K562 (cell line): ENCODE results near the gene NF1. TPM values are rescaled to one million over a fixed set of nuclear protein-coding genes. Genes with fewer than 3 reads are reported as not detected.

Experiments
- E4F1 ChIP-seq: fragments of 250-450 bp; sonication (Bioruptor Pico); IDR thresholded peaks from 2 replicates; pipeline ENCODE4 v1.5.0; 2021; ENCODE audit warnings: mild to moderate bottlenecking, borderline replicate concordance
- ELF1 ChIP-seq: fragments of 200-800 bp; sonication (Bioruptor generic); IDR thresholded peaks from 2 replicates; pipeline ENCODE4 v1.6.1; 2016; ENCODE audit warnings: missing genetic modification characterization, missing compliant biosample characterization
- ETV1 ChIP-seq: fragments of 450-650 bp; conservative IDR thresholded peaks from 2 replicates; pipeline ENCODE4 v1.6.1; 2016; ENCODE audit warnings: missing genetic modification characterization, control low read depth, low read depth, missing compliant biosample characterization
- HEY1 ChIP-seq: fragments of 250-450 bp; sonication (Bioruptor Pico); IDR thresholded peaks from 2 replicates; pipeline ENCODE4 v1.5.0; 2020; ENCODE audit warnings: mild to moderate bottlenecking, moderate library complexity, borderline replicate concordance
- HIVEP1 ChIP-seq: fragments of 250-450 bp; sonication (Bioruptor Pico); IDR thresholded peaks from 2 replicates; pipeline ENCODE4 v1.4.0; 2020; ENCODE audit warnings: mild to moderate bottlenecking
- HMG20B ChIP-seq: fragments of 250-450 bp; sonication (Bioruptor Pico); IDR thresholded peaks from 2 replicates; pipeline ENCODE4 v1.5.0; 2021; ENCODE audit warnings: mild to moderate bottlenecking
- KAT8 ChIP-seq: fragments of 450-650 bp; IDR thresholded peaks from 2 replicates; pipeline ENCODE4 v1.6.1; 2016; ENCODE audit warnings: low read depth, mild to moderate bottlenecking
- MLLT1 ChIP-seq, 2 experiments: fragments of 450-650 bp; IDR thresholded peaks; 2 replicates each; pipeline ENCODE4 v1.6.1; 2016
- RFX1 ChIP-seq: fragments of 450-650 bp; IDR thresholded peaks from 2 replicates; pipeline ENCODE4 v1.6.1; 2016; ENCODE audit warnings: mild to moderate bottlenecking, moderate library complexity
- SLC30A9 ChIP-seq: fragments of 250-450 bp; sonication (Bioruptor Pico); IDR thresholded peaks from 2 replicates; pipeline ENCODE4 v1.8.0; 2022; ENCODE audit warnings: mild to moderate bottlenecking, moderate library complexity
- TRIM28 ChIP-seq: fragments of 450-650 bp; IDR thresholded peaks from 2 replicates; pipeline ENCODE4 v1.6.1; 2017
- ZBTB11 ChIP-seq, 3 experiments: fragments of 200-800 bp in 1 of 3; fragments of 250-450 bp in 1 of 3; fragments of 450-650 bp in 1 of 3; sonication (Bioruptor Pico) in 1 of 3; sonication (Bioruptor generic) in 1 of 3; formaldehyde crosslinking in 1 of 3; IDR thresholded peaks; 2 replicates each; pipeline versions ENCODE4 v1.6.1 to v1.8.0; 2016 to 2022; ENCODE audit warnings: mild to moderate bottlenecking in 2 of 3, missing genetic modification characterization in 2 of 3, missing compliant biosample characterization in 1 of 3, moderate library complexity in 1 of 3
- ZBTB43 ChIP-seq: sonication (generic); formaldehyde crosslinking; IDR thresholded peaks from 2 replicates; pipeline ENCODE4 v1.8.0; 2023; ENCODE audit warnings: mild to moderate bottlenecking, missing genetic modification reagents
- ZNF239 ChIP-seq: fragments of 250-450 bp; sonication (Bioruptor Pico); IDR thresholded peaks from 2 replicates; pipeline ENCODE4 v1.4.0; 2020; ENCODE audit warnings: mild to moderate bottlenecking
- ZNF282 ChIP-seq: sonication (generic); formaldehyde crosslinking; IDR thresholded peaks from 2 replicates; pipeline ENCODE4 v1.8.1; 2023; ENCODE audit warnings: missing genetic modification reagents
- polyA plus RNA-seq, 8 experiments: library from polyadenylated mRNA; depleted of rRNA in 4 of 8; stranded (reverse) in 5 of 8; unstranded in 3 of 8; fragments of >200 nt; fragmentation: Nextera tagmentation in 2 of 8; fragmentation: Illumina TruSeq in 1 of 8; extraction: Ambion mirVana in 2 of 8; extraction: Trizol in 1 of 8; gene quantifications; 2 replicates each; pipeline versions ENCODE4 v1.2.1 to v1.2.3, GENCODE V29; 2011 to 2014; ENCODE audit warnings: inconsistent platforms in 1 of 8, missing spikeins in 1 of 8
- total RNA-seq, 7 experiments: library from RNA; depleted of rRNA in 6 of 7; stranded (reverse); fragments of >200 nt in 6 of 7; fragmentation: Illumina TruSeq in 2 of 7; extraction: Trizol in 2 of 7; gene quantifications; 2 replicates each; pipeline versions ENCODE4 v1.2.1 to v1.2.3, GENCODE V29; 2011 to 2021; ENCODE audit warnings: low replicate concordance in 1 of 7
- TF ChIP-seq, protein P1 (sequence below): fragments of 450-650 bp; IDR thresholded peaks from 2 replicates; pipeline ENCODE4 v1.6.1; 2016

Gene NF1
- total and polyA plus RNA-seq, 9 of the 15 experiments (the other 6 are each of a cell fraction or from before 2014, with no cell fraction given): 3.4 to 41.9 (median 24.3) TPM

GRCh38 chr17:31313982-31314781 lies 219.4 kb downstream of the NF1 start, which contains the start of gene EVI2B (continued):
- no peak for TF ChIP-seq MLLT1 (IDR thresholded peaks at IDR 0.05)
- no peak for TF ChIP-seq ZBTB43 (CRISPR knock-in tag)
- no peak for TF ChIP-seq RFX1
- no peak for TF ChIP-seq HMG20B
- no peak for TF ChIP-seq ZNF239
- no peak for TF ChIP-seq E4F1 (CRISPR knock-in tag)
- TF ChIP-seq SLC30A9: no peak
- TF ChIP-seq ELF1 (tag): peak; percentile 67
- no peak for TF ChIP-seq TRIM28
- TF ChIP-seq ZNF282 (CRISPR knock-in tag): no peak
- TF ChIP-seq ZBTB11 (CRISPR knock-in tag; IDR thresholded peaks at IDR 0.05): no peak
- TF ChIP-seq, protein P1, sequence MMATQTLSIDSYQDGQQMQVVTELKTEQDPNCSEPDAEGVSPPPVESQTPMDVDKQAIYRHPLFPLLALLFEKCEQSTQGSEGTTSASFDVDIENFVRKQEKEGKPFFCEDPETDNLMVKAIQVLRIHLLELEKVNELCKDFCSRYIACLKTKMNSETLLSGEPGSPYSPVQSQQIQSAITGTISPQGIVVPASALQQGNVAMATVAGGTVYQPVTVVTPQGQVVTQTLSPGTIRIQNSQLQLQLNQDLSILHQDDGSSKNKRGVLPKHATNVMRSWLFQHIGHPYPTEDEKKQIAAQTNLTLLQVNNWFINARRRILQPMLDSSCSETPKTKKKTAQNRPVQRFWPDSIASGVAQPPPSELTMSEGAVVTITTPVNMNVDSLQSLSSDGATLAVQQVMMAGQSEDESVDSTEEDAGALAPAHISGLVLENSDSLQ: peak; percentile 31; the same call in 1 of the 2 replicates
- no peak for TF ChIP-seq HIVEP1 (CRISPR knock-in tag)
- peak; percentile 68 for TF ChIP-seq ETV1
- TF ChIP-seq KAT8: no peak
- no peak for TF ChIP-seq HEY1
